T-helper 2 cell (primary cell): Measurements from ENCODE around the gene TCERG1L.

Source experiments
- DNase-seq, 5 experiments: peaks; one replicate each; pipeline versions ENCODE4 v3.0.0 to v3.0.0-alpha.2; 2012 to 2022

Gene TCERG1L

DNA sequence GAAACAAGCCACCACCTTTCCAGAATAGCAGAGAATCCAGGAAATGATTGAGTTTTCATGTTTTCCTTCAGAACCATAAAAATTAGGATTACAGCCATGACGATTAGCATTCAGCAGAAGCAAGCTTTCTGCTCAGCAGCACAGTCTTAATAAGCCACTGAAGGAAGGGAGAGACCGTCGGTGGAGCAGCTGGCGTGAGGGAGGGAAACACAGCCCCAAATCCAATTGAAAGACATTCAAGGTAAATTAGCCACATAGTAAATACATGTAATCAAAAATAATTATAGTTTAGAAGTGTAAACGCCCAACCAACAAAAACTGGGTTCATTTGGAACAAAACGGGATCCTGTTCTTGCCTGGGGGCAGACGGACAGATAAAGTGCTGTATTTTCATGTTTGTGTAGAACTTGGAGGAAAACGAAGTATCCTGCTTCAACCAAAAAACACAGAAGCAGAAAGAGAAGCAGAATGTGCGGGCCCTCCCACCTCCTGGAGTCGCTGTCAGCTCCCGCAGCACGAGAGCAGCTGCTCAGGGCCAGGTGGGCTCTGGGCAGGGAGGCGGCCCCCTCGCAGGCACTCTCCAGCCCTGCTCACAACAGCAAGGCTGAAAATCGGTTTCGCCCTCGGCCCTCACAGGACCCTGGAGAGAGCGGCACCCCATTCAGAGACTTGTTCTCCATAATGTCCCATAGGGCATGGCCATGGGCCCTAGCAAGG, 84.9 kb downstream of the TCERG1L start:
- no peak for DNase-seq

DNA sequence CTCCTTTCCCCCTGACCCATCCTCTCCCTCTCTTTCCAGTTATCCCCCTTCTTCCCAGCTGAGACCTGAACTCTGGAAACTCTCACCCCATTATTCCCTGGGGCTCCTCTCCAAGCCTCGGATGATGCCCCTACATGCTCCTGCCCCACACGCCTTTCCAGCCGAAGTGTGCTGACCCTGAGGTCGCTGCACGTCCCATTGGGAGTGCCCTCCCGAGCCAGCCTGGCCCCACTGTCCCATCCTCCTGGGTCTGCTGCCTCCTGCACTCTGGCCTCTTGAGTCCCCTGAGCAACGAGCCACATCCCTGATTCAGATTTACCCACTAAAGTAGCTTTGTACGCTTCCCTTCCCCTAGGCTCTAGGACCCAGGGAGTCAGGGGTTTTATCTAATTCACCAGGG, 87.4 kb downstream of the TCERG1L start:
- DNase-seq = no peak

DNA sequence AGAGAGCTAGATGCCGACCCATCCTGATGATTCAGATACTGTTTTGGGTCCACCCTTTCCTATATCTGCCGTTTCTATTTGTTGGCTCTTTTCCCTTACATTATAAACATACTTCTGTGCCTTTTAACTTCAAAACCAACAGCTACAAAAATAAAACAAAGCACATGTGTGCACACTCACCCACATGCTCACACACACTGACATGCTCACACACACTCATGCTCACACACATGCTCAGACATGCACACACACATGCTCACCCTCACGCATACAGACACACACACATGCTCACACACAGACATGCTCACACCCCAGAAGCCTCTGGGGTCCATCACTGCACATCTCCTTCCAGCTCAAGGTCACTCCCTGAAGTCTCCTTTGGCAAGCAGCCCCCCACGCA, 88.1 kb downstream of the TCERG1L start:
- no peak for DNase-seq

DNA sequence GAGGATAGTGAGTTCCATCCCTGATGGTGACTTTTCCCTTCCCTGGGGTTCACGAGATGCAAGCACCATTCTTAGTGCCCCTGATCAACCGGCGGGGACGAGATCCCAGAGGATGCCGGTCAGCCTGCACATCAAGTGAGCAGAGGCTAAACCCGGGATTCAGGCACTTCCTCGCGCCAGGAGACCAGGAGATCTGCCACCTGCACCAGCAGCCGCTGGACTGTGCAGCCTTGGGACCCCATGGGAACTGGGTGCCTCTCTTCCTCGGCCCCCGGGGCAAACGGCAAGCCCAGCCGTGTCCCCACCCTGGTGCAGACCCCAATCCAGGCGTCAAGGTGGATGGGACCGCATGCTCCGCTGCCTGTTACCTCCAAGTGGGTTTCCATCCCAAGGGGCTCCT, 88.5 kb downstream of the TCERG1L start:
- DNase-seq = no peak

DNA sequence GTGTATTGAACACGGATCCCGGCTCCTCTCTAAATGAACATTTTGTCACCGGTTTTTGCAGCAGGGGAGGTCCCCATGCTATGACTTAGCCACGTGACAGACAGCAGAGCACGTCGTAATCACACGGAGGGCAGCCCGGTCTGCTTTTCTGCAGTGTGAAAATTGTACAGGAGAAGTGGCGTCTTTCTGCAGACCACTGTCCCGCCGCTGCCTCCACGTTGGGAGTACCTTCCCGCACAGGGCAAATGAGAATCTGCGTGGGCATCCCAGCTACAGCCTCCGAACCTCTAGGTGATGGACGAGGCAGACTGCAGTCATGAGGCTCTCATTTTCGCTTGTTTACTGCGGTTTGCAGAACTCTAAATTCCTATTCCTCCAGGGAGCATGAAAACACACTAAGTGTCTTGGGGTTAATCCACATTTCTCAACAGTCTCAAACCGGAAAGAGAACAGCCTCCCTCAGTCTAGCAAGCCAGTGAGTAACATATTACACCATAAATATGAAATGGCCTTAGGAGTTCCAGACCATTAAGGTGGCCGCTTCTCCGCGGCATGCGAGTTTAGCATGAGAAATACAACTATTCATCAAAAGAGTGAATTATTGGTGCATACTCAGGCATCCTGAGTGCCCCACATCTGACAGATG, 89.8 kb downstream of the TCERG1L start:
- DNase-seq = no peak

DNA sequence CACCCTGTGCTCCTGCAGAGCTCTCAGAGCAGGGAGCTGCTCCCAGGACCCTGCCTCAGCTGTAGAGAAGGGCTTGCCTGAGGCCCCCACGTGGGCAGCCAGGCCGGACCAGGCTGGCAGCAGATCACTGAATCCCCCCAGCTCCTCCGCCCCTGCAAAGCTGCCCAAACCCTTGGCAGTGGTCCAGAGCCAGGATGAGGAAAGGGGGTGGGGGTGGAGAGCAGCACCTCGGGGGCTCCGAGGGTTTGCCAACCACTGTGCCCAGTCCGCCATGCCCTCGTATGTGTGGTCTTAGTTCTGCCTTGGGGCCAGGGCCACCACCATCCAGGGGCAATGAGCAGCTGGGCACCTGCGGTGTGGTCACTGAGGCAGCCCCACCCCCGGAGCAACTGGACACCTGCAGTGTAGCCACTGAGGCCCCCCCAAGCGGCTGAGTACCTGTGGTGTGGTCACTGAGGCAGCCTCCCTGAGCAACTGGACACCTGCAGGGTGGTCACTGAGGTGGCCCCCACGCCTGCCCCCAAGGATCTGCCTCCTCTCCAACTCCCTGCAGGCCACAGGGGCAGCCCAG, 90.8 kb downstream of the TCERG1L start:
- no peak for DNase-seq

DNA sequence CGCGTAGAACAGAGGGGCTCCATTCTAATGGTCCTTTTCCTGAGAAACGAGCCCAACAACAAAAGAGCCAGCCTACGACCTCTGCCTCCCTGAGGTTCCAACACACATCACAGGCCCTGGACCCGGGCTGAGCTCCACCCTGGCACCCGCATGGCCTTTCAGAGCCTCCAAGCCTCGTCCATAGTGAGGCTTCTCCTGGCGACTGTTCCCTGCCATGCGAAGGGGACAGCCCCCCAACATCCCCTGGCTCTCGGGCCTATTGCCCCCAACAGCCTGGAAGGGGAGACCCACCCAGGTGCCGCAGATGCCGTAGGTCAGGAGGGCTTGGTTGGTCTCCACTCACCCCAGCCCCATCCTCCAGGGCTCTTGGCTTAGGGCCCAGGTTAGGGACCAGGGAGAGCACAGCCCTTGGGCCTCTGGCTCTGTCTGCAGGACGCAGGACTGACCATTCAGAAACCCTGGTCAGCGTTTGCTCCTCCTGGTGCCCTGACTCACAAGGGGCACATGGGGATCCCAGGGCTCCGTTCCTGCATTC, 91.5 kb downstream of the TCERG1L start:
- DNase-seq = no peak

DNA sequence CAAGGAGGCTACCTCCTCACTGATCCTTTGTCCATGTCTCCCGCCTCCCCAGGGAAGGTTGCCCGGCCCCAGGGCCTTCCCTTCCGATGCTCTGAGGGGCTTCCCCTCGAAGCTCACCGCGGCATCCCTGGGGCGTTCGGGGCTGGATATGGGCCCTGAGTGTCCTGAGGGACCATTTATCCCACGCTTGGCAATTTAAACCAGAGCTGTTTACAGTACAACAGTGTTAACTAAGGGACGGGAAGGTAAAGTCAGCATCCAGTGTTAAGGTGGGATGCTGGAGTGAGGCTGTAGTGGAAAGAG, 92.0 kb downstream of the TCERG1L start:
- DNase-seq = no peak

DNA sequence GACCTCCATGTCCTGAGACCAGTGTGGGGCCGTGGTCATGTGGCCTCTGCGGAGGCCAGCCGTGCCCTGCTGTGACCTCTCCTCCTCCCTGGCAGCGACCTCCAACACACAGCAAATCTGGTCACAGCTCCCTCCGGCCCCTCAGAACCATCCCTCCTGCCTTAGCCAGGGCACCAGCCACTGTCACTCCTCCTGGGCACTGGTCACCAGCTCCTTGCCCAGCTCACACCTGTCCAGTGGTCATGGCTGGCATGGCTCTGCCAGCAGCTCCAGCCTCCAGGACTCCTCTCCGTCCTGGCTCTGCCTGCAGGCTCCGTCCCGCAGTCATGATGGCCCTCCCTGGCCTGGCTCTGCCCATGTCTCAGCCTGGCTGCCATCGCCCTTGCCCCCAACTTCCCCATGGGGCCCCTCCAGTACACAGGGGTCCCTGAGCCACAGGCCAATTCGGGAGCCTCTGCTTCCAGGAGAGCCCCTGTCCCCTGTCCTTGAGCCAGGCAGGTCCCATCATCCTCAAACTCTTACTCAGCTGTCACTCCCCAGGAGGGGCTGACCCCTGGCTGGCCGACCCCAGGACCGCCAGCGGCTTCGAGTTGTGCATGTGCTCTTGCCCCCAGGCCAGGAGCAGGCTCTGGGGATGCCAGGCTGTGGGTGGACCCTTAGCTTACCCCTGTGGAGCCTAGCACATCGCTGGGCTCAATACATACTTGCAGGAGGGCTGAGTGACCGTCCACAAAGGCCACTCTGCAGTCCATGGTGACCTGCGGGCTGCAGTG, 92.5 kb downstream of the TCERG1L start:
- no peak for DNase-seq

DNA sequence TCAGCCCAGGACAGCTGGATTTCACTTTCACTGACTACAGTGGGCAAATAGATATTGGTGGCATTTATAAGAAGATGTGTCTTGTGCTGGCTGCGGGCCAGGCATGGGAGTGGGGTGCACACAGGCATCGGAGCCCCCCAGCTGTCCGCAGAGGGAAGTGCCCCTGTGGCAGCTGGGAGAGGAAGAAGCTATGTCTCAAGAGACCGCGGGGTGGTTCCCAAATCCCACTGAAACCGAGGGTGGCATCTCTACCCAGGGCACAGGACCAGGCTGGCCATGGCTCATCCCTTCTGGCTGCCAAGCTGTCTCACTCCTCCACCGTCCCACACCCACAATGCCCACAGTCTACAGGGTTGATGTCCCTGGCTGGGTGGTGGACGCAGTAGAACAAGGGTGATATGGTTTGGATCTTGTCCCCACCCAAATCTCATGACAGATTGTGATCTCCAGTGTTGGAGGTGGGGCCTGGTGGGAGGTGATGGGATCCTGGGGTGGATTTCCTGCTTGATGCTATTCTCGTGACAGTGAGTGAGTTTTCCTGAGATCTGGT, 94.8 kb downstream of the TCERG1L start:
- no peak for DNase-seq

DNA sequence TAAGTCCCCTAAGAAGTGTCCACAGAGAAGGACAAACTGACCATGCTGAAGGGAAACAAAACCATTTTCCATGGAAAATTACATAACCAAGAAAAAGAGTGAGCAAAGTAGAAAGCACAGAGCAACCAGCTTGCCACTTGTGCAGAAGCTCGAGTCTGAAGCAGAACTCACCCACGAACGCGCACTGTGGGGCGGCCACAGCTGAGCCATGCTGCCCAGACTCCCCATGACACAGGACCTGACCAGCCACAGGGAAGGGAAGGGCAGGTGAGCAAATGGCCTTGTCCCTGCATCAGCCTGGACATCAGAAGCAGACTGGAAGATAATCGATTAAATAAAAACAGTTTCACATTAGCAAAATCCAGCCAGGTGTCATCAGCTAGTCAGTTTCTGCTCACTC, 95.7 kb downstream of the TCERG1L start:
- DNase-seq = no peak

DNA sequence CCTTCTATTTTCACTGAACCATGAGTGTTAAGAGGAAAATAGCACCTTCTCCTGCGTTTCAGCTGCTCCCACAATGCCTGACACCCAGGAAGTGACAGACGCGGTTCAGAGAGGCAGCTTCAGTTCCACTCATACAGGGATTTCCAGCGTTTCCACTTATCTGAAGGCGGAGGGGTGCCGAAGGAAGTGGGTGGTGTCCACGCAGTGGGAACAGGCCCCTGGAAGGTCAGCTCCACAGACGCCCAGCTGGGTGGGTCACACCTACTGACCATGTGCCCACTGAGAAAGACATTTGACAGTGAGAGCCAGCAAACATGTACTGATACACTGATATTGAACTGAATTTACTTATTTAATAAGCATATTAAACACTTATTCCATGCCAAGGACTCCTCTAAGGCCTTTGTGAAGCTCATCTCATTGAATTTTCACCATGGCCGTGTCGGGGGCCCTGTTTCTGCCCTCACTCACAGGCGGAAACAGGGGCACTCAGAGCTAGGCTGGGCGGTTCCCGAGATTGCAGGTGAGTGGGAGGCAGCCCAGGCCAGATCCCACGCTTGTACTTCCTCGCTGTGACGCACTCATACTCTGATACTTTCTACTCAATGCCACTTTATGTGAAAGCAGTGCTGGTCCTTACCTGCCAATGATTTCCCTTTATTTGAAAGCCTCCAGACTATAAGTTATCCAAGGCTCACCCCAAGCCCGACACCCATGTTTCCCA, 96.8 kb downstream of the TCERG1L start:
- DNase-seq = no peak

DNA sequence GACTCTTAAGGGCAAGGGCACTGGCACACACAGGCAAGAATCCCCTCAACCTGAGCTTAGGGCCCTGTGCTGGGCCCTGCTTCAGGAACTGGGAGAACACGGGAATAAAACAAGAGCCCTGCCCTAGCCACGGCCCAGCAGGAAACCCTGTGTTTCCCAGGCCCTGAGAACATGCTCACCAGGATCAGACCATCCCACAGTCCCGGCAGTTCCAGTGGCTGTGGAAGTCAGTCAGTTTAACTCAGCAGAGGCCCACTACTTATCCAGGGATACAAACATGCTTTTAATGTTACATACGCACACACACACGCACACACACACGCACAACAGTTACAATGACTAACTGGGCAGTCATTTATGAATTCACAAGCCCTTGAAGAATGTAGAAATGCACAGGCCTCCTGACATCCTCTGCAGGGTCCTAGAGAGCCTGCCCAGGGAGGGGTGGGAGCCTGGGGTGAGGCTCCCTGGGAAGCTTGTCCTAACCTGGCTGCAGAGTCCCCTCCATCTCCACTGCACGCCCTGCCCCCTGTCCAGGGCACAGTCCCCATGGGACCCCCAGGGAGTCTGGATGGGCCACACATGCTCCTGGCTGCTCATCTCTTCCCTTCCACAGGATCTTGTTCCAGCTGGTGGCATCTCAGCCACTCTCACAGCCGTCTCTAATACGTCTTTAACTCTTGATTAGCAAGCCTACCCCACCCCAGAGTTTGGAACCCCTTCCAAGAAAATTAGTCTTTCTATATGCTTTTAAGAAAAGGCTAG, 97.6 kb downstream of the TCERG1L start:
- DNase-seq = no peak

DNA sequence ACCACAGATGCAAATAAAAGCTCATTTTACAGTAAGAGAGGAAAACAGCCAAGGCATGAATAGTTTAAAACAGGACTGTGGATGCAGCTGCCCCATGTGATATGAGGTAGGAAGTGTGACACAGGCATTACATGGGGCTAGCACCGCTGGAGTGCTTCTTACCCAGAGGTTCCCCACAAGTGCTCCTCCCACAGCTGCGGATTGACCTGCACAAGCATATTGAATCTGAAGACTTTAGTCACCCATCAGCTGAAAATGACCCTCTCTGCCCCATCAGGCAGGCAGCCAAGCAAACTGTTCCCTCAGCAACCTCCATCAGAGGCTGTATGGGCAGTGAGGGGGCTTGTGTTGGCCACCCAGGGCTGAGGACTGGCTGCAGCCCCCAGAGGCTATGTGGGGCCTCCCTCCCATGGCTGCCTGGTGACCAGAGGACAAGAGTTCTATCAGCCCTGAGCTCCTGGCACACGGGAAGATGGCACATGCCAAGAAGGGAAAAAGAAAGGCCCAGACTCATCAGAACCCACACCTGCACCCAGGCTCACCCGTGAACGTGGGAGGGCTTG, 98.7 kb downstream of the TCERG1L start:
- DNase-seq = no peak

DNA sequence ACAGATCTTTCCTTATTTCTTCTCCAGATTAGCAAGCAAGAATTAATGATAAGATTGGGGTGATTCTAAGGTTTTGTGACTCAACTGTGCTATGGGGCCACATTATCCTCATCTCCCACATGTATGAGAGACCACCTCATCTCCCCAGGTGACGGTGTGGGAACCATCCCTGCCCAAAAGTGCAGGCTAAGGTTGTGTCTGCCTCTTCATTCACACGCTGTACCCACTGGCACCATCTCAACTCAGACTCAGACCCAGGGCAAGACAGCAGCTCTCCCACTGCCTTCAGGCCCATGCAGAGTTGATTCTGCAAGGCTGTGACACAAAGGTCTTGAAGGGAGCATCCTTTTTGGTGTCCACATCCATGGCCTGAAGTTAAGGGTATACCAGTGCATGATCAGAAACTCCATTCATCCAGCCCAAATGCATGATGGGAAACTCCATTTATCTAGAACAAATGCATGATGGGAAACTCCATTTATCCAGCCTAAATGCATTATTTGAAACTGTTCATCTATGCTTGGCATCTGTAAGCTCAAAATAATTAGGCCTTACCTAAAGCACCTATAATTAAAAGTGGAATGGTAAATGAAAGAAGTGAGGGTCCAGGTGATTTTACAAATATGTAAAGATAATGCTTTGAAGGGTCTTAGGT, 99.4 kb downstream of the TCERG1L start:
- DNase-seq = no peak

DNA sequence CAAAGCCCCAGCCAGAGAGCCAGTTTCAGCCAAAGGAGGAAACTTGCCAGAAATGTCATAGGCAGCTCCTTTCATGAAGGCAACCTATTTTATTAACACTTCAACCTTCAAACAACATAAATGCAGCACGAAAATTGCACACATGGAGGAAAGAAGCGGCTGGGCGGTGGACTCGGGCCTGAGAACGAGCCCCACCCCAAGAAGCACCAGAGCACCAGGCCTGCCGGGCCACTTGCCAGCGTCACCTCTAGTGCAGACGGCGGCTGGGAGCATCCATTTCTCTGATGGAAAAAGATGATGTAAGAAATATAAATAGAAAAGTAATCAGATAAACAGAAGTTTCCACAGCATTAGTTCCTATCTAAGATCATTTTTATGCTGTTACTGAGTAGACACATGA, 100.0 kb downstream of the TCERG1L start:
- DNase-seq = no peak

DNA sequence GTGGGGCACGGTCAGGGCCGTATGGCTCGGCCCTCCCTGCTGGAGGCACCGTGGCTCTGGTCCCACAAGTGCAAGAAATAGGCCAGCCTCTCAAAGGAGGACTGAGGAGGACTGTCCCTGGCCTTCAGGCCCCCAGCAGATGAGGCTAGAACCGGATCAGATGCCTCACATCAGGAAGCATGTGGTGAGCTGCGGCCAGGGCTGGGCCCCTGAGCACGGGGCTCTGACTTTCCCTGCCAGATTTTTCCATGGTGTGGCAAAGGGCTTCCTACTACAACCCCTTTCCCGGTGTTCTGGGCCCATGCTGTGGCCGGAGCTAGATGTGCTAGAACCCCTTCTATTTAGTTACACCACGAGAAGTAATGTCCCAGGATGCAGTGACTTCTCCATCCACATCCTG, 100.4 kb downstream of the TCERG1L start:
- no peak for DNase-seq

DNA sequence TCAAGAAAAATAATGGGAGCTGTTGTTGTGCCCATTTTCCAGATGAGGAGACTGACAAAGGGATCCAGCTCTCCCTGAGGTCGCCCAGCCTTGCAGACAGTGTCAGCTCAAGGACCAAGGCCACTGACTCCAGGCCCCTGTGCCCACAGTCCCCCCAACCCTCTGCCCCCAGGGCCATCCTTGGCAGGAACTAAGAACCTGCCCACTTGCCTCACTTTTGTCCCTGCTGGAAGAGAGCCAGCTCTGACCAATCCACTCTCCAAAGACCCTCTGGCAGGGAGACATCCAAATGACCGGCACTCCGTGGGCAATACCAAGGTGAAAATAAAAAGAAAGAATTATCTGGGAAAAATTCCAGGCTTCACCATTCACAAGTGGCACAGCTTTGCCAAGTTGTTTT, 101.3 kb downstream of the TCERG1L start:
- DNase-seq = no peak

DNA sequence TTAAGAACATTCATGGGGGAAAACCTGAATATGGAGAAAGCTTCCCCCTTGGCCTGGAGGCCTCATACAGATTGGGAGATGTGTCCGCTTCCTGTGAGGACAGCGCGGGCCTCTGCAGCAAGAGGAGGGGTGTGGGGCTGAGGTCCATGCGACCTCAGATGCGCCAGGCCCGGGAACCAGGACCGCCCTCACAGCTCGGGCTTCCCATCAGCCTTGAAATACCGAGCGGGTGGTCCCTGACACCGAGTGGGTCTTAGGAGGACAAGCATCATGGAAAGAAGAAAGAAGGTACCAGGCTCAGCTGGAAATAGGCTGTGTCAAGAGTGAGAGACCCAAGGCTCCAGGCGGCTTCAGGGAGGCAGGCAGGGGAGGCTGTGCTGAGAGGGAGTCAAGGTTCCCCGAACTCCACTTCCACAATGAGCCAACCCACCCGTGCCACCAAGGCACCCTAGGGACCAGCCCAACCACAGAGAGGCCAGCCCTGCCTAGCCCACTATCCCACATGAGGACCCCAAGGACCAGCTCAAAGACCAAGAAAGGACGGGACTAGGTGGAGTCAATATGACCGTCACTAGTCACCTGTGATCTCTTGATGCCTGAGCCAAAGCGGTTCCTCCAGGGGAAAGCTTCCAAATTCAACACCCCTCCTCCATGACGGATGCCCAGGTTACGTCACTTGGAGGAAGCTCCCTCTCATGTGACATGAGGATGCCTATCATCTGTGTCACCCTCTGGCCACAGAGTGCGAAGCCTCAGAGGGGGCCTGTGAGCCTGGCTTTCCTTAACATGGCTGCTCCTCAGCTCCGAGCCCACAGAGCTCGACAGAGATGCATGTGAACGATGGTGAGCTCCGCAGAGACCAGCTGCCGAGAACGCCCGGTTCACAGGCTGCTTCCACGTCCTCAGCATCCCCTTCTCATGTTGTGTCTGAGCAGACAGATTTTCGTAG, 103.7 kb downstream of the TCERG1L start:
- DNase-seq = no peak

DNA sequence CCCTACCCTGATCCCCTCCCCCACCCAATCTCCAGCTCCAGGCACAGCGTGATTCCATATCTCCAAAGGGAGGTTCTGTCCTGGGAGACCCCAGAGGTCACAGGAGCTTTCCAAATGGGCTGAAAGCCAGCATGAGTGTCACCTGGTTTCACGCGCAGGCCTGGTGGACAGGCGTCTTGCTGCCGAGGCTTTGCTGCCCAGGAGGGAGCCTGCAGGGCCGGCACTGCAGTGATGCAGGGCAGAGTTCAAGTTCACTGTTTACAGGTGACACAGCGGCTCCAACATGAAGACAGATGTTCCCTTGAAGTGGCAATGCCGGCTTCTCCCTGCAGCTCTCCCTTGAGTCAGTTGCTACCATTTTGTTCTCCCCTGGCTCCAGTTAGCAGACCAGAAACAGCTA, 104.3 kb downstream of the TCERG1L start:
- DNase-seq = no peak
